ENCODE results near the gene BHLHA15. TPM values are rescaled to one million over a fixed set of nuclear protein-coding genes. Genes with fewer than 3 reads are reported as not detected.

BHLHA15 gene
- total RNA-seq, 1 donor from 2014 or later = not detected

- DNase-seq (ENCODE audit: extremely low spot score in 2 of 2) = no peak
- H3K36me3 ChIP-seq = peaks cover 0 to 20% of the 10 kb centered on the region in 2 donors
- intact Hi-C loops (cut with DNase I) = no loop called here
- no peak overlapping the region for H3K4me3 ChIP-seq
- H3K27ac ChIP-seq = no peak overlapping the region
- H3K4me1 ChIP-seq = no peaks in the 10 kb centered on the region
- no peaks in the 10 kb centered on the region for H3K9me3 ChIP-seq
- no peaks in the 10 kb centered on the region for H3K27me3 ChIP-seq
- no peak for TF ChIP-seq POLR2A (IDR thresholded peaks at IDR 0.05)
- no peak for TF ChIP-seq CTCF (IDR thresholded peaks at IDR 0.05)
- TF ChIP-seq POLR2AphosphoS5 (IDR thresholded peaks at IDR 0.05; ENCODE audit: insufficient read depth in 1 of 2, low read depth in 1 of 2) = no peak
Observed at GRCh38 chr7:98224701-98225181, 13.5 kb downstream of the BHLHA15 start.

GRCh38 chr7:98225913-98226614, 14.8 kb downstream of the BHLHA15 start:
- peaks cover 0 to 25% of the 10 kb centered on the region in 2 donors for H3K36me3 ChIP-seq
- no peak for DNase-seq (ENCODE audit: extremely low spot score in 2 of 2)
- TF ChIP-seq POLR2A (IDR thresholded peaks at IDR 0.05) = no peak
- no peak for TF ChIP-seq POLR2AphosphoS5 (IDR thresholded peaks at IDR 0.05; ENCODE audit: insufficient read depth in 1 of 2, low read depth in 1 of 2)
- no peak for TF ChIP-seq CTCF (IDR thresholded peaks at IDR 0.05)
- H3K27ac ChIP-seq = no peak overlapping the region
- H3K9me3 ChIP-seq = no peaks in the 10 kb centered on the region
- no peak overlapping the region for H3K4me3 ChIP-seq
- H3K4me1 ChIP-seq = no peaks in the 10 kb centered on the region
- intact Hi-C loops (cut with DNase I) = no loop called here
- no peaks in the 10 kb centered on the region for H3K27me3 ChIP-seq

DNA sequence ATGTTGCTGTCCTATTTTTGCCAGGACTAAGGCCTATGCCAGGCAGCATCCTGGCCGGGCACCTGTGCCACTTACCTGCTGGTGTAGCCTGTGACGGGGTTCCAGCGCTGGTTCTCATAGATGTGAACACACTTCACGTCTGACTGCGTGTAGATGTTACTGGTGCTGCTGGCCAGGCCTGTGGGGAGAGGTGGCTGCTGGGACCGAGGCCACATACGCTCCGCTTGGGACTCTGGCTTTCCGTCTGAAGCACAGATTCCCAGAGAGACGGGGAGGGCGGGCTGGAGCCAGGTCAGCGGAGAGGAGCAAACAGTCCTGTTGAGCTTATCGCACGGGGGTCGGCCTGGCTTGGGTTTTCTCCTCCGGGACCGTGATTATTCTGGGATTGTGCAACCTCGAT, 16.7 kb downstream of the BHLHA15 start:
- no peak overlapping the region for H3K4me3 ChIP-seq
- no peaks in the 10 kb centered on the region for H3K9me3 ChIP-seq
- H3K4me1 ChIP-seq = no peaks in the 10 kb centered on the region
- no peaks in the 10 kb centered on the region for H3K27me3 ChIP-seq
- H3K36me3 ChIP-seq = peaks cover 0 to 18% of the 10 kb centered on the region in 2 donors
- no peak for TF ChIP-seq POLR2A (IDR thresholded peaks at IDR 0.05)
- TF ChIP-seq POLR2AphosphoS5 (IDR thresholded peaks at IDR 0.05; ENCODE audit: insufficient read depth in 1 of 2, low read depth in 1 of 2) = no peak
- TF ChIP-seq CTCF (IDR thresholded peaks at IDR 0.05) = no peak
- intact Hi-C loops (cut with DNase I) = no loop called here
- no peak overlapping the region for H3K27ac ChIP-seq
- DNase-seq (ENCODE audit: extremely low spot score in 2 of 2) = no peak

- Histone ChIP-seq H3K4me1 (no peaks in the 10 kb centered on the region), H3K4me3 (no peak overlapping the region), H3K9me3 (no peaks in the 10 kb centered on the region), H3K27me3 (no peaks in the 10 kb centered on the region), H3K27ac (no peak overlapping the region), H3K36me3 (peaks cover 0 to 24% of the 10 kb centered on the region in 2 donors)
- no peak for DNase-seq (ENCODE audit: extremely low spot score in 2 of 2)
- TF ChIP-seq CTCF (IDR thresholded peaks at IDR 0.05) = no peak
- no peak for TF ChIP-seq POLR2A (IDR thresholded peaks at IDR 0.05)
- TF ChIP-seq POLR2AphosphoS5 (IDR thresholded peaks at IDR 0.05; ENCODE audit: insufficient read depth in 1 of 2, low read depth in 1 of 2) = no peak
- intact Hi-C loops (cut with DNase I) = no loop called here
Observed at GRCh38 chr7:98228801-98229200, 17.6 kb downstream of the BHLHA15 start.

DNA sequence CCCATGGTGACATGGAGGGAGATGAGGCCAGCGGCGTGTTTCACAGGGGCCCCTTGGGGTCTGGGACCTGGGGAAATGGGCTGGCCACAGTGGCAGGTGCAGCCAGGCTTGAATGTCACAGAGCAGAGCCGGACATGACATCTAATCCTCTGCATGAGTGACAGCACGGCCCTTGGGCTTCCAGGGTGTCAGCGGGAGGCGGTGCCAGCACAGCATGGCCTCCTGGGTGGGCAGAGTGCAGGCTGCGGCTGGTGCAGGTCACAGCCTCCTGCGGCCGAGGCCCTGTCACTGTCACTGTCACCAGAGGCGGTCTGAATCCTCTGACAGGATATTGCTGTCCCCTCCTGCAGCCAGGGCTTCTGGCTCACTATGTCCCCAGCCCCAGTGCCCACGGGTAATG, 18.2 kb downstream of the BHLHA15 start:
- Histone ChIP-seq H3K27ac (no peak overlapping the region), H3K4me3 (no peak overlapping the region), H3K9me3 (no peaks in the 10 kb centered on the region), H3K27me3 (no peaks in the 10 kb centered on the region), H3K36me3 (peaks cover 0 to 25% of the 10 kb centered on the region in 2 donors), H3K4me1 (no peaks in the 10 kb centered on the region)
- no peak for DNase-seq (ENCODE audit: extremely low spot score in 2 of 2)
- intact Hi-C loops (cut with DNase I) = no loop called here
- TF ChIP-seq POLR2AphosphoS5 (IDR thresholded peaks at IDR 0.05; ENCODE audit: insufficient read depth in 1 of 2, low read depth in 1 of 2) = no peak
- no peak for TF ChIP-seq CTCF (IDR thresholded peaks at IDR 0.05)
- no peak for TF ChIP-seq POLR2A (IDR thresholded peaks at IDR 0.05)

All from vagina (tissue), 2 donors.